Endothelial cell of umbilical vein (primary cell): ENCODE data around the gene VPS8. TPM values are rescaled to one million over a fixed set of nuclear protein-coding genes. Genes with fewer than 3 reads are reported as not detected.

Experiments
- BruUV-seq: library from RNA; stranded (reverse); fragments of 400-500 nt; replicated peaks from 2 replicates; lab custom pipeline; 2021; lab: Mats Ljungman, UMichigan
- CTCF ChIA-PET: fragments of 300-600, 350-600 bp; sonication (Branson Sonifier 250); formaldehyde crosslinking; loops from one replicate; lab custom pipeline; 2021; ENCODE audit warnings: antibody characterized with exemption, inconsistent platforms; lab: Charles Lee
- POLR2A ChIA-PET: fragments of 300-600, 350-600 bp; sonication (Branson Sonifier 250); formaldehyde crosslinking; loops from one replicate; lab custom pipeline; 2021; ENCODE audit warnings: antibody characterized with exemption, inconsistent platforms; lab: Charles Lee
- DNase-seq: peaks from one replicate; pipeline ENCODE4 v3.0.0-alpha.2; 2011; ENCODE audit warnings: low read depth, low spot score
- FAIRE-seq: peaks from 2 replicates; lab custom pipeline; 2011; peaks lifted over from hg19 to GRCh38; lab: Jason Lieb, UNC
- H2AFZ ChIP-seq: 2 replicates; pipeline ENCODE4 v1.6.0; 2012; ENCODE audit warnings: low read depth, low read length, control low read depth, inconsistent platforms
- H3K27ac ChIP-seq: 2 replicates; pipeline ENCODE4 v1.5.1; 2011; ENCODE audit warnings: low read depth, mild to moderate bottlenecking, control low read depth, low read length, moderate library complexity; ENCODE audit not compliant: insufficient read depth
- H3K27me3 ChIP-seq, 2 experiments: 2 replicates each; pipeline versions ENCODE4 v1.6.0 to v1.6.1; 2011; ENCODE audit warnings: low read length in 2 of 2, mixed read lengths in 1 of 2; ENCODE audit not compliant: control insufficient read depth in 2 of 2, insufficient read depth in 2 of 2
- H3K36me3 ChIP-seq, 2 experiments: 2 replicates in 1 of 2; 3 replicates in 1 of 2; pipeline ENCODE4 v1.5.1; 2011; ENCODE audit warnings: low read length in 2 of 2, mild to moderate bottlenecking in 1 of 2, moderate library complexity in 1 of 2; ENCODE audit not compliant: control insufficient read depth in 2 of 2, insufficient read depth in 2 of 2; ENCODE audit errors: extremely low read depth in 1 of 2
- H3K4me1 ChIP-seq: 3 replicates; pipeline ENCODE4 v1.5.1; 2011; ENCODE audit warnings: mild to moderate bottlenecking, low read length; ENCODE audit not compliant: control insufficient read depth, insufficient read depth; ENCODE audit errors: extremely low read depth
- H3K4me2 ChIP-seq: 2 replicates; pipeline ENCODE4 v1.6.1; 2011; ENCODE audit warnings: low read length, control low read depth, mixed read lengths; ENCODE audit not compliant: insufficient read depth
- H3K4me3 ChIP-seq, 3 experiments: fragments of 200-600 bp in 1 of 3; sonication (generic), shearing (Covaris generic) in 1 of 3; replicated peaks in 1 of 3; 2 replicates each; pipeline ENCODE4 v1.5.1; 2011 to 2016; ENCODE audit warnings: control low read depth in 3 of 3, low read length in 3 of 3, mild to moderate bottlenecking in 2 of 3, inconsistent platforms in 1 of 3, low read depth in 1 of 3, moderate library complexity in 1 of 3; ENCODE audit not compliant: insufficient read depth in 1 of 3
- H3K79me2 ChIP-seq: 2 replicates; pipeline ENCODE4 v1.6.0; 2012; ENCODE audit warnings: low read length, inconsistent platforms; ENCODE audit not compliant: control insufficient read depth, insufficient read depth
- H3K9ac ChIP-seq: replicated peaks from 2 replicates; pipeline ENCODE3; 2011; ENCODE audit warnings: low read length, control low read depth; ENCODE audit not compliant: insufficient read depth; ENCODE audit errors: extremely low read depth
- H3K9me1 ChIP-seq: replicated peaks from 3 replicates; pipeline ENCODE4 v1.6.0; 2011; ENCODE audit warnings: mild to moderate bottlenecking, low read length; ENCODE audit not compliant: control insufficient read depth, insufficient read depth; ENCODE audit errors: extremely low read depth
- H3K9me3 ChIP-seq: replicated peaks from 2 replicates; pipeline ENCODE4 v1.5.1; 2012; ENCODE audit warnings: low read length, inconsistent platforms; ENCODE audit not compliant: control insufficient read depth, insufficient read depth
- H4K20me1 ChIP-seq: replicated peaks from 2 replicates; pipeline ENCODE3; 2011; ENCODE audit warnings: mild to moderate bottlenecking, low read length; ENCODE audit not compliant: control insufficient read depth, insufficient read depth; ENCODE audit errors: extremely low read depth
- CTCF ChIP-seq, 2 donors: IDR thresholded peaks; 1 replicate in 1 of 2; 2 replicates in 1 of 2; pipeline ENCODE4 v1.5.1; 2011; ENCODE audit warnings: low read length in 2 of 2, mild to moderate bottlenecking in 2 of 2, moderate library complexity in 2 of 2, control low read depth in 1 of 2, inconsistent platforms in 1 of 2, low read depth in 1 of 2; ENCODE audit not compliant: insufficient read depth in 1 of 2; ENCODE audit errors: extremely low read depth in 1 of 2
- EZH2 ChIP-seq: IDR thresholded peaks from 2 replicates; pipeline ENCODE4 v1.6.1; 2012; ENCODE audit warnings: borderline replicate concordance, low read depth, mild to moderate bottlenecking, moderate library complexity, low read length, inconsistent platforms; ENCODE audit not compliant: severe bottlenecking
- FOS ChIP-seq: IDR thresholded peaks from 2 replicates; pipeline ENCODE4 v1.6.1; 2011; ENCODE audit warnings: mild to moderate bottlenecking, low read length, moderate library complexity, borderline replicate concordance; ENCODE audit not compliant: insufficient read depth
- GATA2 ChIP-seq: IDR thresholded peaks from 2 replicates; pipeline ENCODE4 v1.7.0; 2011; ENCODE audit warnings: low read depth, mild to moderate bottlenecking, moderate library complexity, mixed read lengths, low read length; ENCODE audit not compliant: insufficient read length, insufficient read depth
- JUN ChIP-seq: IDR thresholded peaks from 2 replicates; pipeline ENCODE4 v1.6.1; 2011; ENCODE audit warnings: borderline replicate concordance, low read depth; ENCODE audit not compliant: insufficient read length, insufficient read depth
- MAX ChIP-seq: IDR thresholded peaks from 2 replicates; pipeline ENCODE4 v1.6.1; 2011; ENCODE audit not compliant: insufficient read depth, insufficient read length
- MYC ChIP-seq: IDR thresholded peaks from one replicate; pipeline ENCODE4 v1.6.1; 2011; ENCODE audit warnings: mild to moderate bottlenecking, low read depth, low read length
- POLR2A ChIP-seq: IDR thresholded peaks from 2 replicates; pipeline ENCODE4 v1.6.1; 2012; ENCODE audit warnings: low read depth, mild to moderate bottlenecking, control low read depth, low read length
- POLR2AphosphoS5 ChIP-seq: IDR thresholded peaks from 2 replicates; pipeline ENCODE4 v1.6.1; 2012; ENCODE audit warnings: low read depth, mild to moderate bottlenecking, control low read depth, low read length, moderate library complexity; ENCODE audit not compliant: insufficient read depth
- dilution Hi-C: fragments of 300-500 bp; cut with MboI; formaldehyde crosslinking; loops from one replicate; pipeline ENCODE4 v1.15.0; 2019; ENCODE audit warnings: low sequenced_read_pairs; ENCODE audit not compliant: extremely low pct_ligation_motif_present
- intact Hi-C: fragments of 100-400 bp; cut with micrococcal nuclease; formaldehyde crosslinking; loops from one replicate; pipeline ENCODE4 v1.10.0; 2022
- polyA plus RNA-seq, 4 experiments: library from polyadenylated mRNA; depleted of rRNA in 3 of 4; stranded (reverse) in 3 of 4; unstranded in 1 of 4; fragments of >200 nt; gene quantifications; 2 replicates each; pipeline versions ENCODE4 v1.2.1 to v1.2.3, GENCODE V29; 2011 to 2012; ENCODE audit warnings: missing spikeins in 1 of 4
- total RNA-seq: library from RNA; stranded (reverse); gene quantifications from 2 replicates; pipeline ENCODE4 v1.2.3, GENCODE V29; 2021

The VPS8 gene
- total and polyA plus RNA-seq, 2 donors (not counting 3 experiments of a cell fraction or from before 2014, with no cell fraction given): 13.7 to 51.6 TPM

- dilution Hi-C loops: no loop called here
Observed at GRCh38 chr3:184811663-184811998, 335 bp upstream of the VPS8 start.

More at GRCh38 chr3:184811663-184811998, 335 bp upstream of the VPS8 start:
- peaks cover 11% of the 10 kb centered on the region for H3K4me1 ChIP-seq
- BruUV-seq: no TSS peak
- H3K9me1 ChIP-seq: no peaks in the 10 kb centered on the region
- TF ChIP-seq POLR2A: no peak
- TF ChIP-seq GATA2: no peak
- no peak for TF ChIP-seq JUN
- TF ChIP-seq MYC: no peak
- TF ChIP-seq FOS: no peak
- TF ChIP-seq EZH2: no peak
- no peak for TF ChIP-seq POLR2AphosphoS5
- no peak for TF ChIP-seq CTCF (IDR thresholded peaks at IDR 0.05; ENCODE audit: extremely low read depth in 1 of 2, insufficient read depth in 1 of 2, low read depth in 1 of 2, low read length in 2 of 2)
- no peak for TF ChIP-seq MAX
- H3K36me3 ChIP-seq: no peaks in the 10 kb centered on the region
- peak overlapping the region; percentile 71 for H2AFZ ChIP-seq
- no peak overlapping the region for H3K27ac ChIP-seq
- H4K20me1 ChIP-seq: no peaks in the 10 kb centered on the region
- no peak for FAIRE-seq
- intact Hi-C loops: no loop called here
- peaks cover 11% of the 10 kb centered on the region for H3K79me2 ChIP-seq
- no peak overlapping the region for H3K9ac ChIP-seq
- CTCF ChIA-PET: interaction anchor here (0.6 to 1.3 kb wide), 8 partner anchors 8 to 747 kb away, joined by 3 to 6 read pairs (median 3); no protein-coding TSS in a partner anchor
- peaks cover 9 to 12% of the 10 kb centered on the region in 2 experiments for H3K27me3 ChIP-seq
- no peaks in the 10 kb centered on the region for H3K9me3 ChIP-seq
- H3K4me3 ChIP-seq: peak overlapping the region in 1 of 3 experiments; percentile 14
- peak overlapping the region; percentile 46 for H3K4me2 ChIP-seq
- no peak for DNase-seq
- POLR2A ChIA-PET: no interaction called here
